GM19452 (cell line): ENCODE results near the gene IRGC.

Experiments used
- ATAC-seq: cut with Tn5 transposase; IDR thresholded peaks from one replicate; pipeline ENCODE4 v1.9.1; 2021; ENCODE audit not compliant: unreplicated experiment

IRGC gene

DNA sequence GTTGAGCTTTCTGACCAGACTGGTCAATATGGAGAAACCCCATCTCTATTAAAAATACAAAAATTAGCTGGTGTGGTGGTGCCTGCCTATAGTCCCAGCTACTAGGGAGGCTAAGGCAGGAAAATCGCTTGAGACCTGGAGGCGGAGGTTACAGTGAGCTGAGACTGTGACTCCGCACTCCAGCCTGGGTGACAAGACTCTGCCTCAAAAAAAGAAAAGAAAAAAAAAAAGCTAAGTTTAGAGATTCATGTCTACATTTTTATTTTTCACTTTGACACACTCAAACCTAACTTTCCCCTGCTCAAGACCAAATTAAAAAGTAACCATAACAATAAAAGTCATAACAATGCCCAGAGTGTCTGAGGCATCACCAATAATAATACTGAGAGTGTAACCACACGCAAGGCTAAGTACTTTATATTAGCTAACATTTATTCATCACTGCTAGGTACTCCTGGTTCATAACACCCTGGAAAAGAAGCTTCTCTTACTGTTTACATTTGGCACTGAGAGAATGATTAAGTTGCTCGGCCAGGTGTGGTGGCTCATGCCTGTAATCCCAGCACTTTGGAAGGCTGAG lies 5.7 kb downstream of the IRGC start:
- ATAC-seq, result no peak

GRCh38 chr19:43723588-43723987 lies 7.7 kb downstream of the IRGC start:
- no peak for ATAC-seq

GRCh38 chr19:43724896-43725295 lies 9.0 kb downstream of the IRGC start:
- no peak for ATAC-seq

DNA sequence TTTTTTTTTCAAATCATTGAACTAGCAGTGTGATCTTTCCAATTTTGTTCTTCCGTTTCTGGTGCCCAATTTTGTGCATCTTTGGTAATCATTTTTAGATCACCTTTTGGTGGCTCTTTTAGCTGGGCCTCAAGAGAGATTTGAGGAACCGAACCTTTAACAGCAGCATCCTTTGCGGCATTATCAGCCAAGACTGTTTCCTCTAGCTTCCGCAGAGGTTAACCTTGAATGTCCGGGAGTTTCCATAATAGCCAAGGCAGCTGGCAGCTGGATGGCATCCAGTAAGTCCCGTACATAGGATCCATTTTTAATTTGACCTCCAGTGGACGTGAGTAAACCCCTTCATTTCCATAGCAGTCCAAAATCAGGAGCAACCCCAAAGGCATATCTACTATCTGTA lies 9.6 kb downstream of the IRGC start:
- no peak for ATAC-seq

GRCh38 chr19:43726736-43727592 lies 11.1 kb downstream of the IRGC start:
- ATAC-seq, result no peak

DNA sequence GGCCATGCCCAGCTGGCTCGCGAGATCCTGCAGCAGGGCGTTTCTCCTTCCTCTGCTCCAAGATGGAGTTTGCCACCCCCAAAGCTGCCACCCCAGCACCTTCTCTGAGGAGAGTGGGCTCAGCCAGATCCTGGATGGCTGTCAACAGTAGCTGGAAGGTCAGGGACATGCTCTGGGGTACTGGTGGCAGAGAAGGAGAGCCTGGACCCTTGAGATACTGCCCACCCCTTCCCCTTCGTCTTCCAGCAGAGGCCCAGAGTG lies 11.6 kb downstream of the IRGC start:
- ATAC-seq, result no peak

DNA sequence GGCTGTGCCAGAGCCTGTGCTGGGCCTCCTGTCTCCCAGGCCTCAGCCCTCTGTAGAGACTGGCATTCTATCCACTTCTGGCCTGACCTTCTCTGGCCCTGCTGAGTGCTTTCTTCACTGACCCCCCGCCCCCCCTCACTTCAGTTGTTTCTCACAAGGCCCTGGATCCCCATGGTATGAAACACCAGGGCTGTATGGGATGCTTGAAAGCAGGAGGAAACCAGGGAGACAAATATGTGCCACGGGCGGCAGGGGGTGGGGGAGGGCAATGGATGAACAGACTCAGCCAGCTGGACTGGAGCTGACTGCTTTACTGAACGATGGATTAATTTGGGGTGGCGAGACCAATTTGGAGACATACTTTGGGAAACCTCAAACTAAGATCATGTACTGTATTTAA lies 14.0 kb downstream of the IRGC start:
- no peak for ATAC-seq

GRCh38 chr19:43731346-43731745 lies 15.5 kb downstream of the IRGC start:
- ATAC-seq, result no peak

DNA sequence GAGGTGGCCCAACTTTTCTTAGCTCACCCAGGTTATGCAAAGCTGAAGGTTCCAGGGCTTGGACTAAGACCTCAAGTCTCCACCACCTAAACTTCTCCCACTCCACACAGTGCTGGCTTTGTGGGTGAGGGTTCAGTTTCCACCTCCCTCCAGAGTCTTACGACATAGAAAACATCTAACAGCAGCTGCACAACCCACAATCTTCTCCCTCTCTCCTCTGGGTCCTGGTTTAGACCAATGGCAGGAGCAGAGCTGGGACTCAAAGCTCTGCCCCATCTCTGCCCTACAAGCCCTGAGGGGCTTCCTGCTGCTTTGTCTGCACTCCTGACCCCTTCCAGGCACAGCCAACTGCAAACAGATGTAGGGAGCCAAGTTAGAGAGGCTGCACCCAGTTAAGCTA lies 16.0 kb downstream of the IRGC start:
- no peak for ATAC-seq

DNA sequence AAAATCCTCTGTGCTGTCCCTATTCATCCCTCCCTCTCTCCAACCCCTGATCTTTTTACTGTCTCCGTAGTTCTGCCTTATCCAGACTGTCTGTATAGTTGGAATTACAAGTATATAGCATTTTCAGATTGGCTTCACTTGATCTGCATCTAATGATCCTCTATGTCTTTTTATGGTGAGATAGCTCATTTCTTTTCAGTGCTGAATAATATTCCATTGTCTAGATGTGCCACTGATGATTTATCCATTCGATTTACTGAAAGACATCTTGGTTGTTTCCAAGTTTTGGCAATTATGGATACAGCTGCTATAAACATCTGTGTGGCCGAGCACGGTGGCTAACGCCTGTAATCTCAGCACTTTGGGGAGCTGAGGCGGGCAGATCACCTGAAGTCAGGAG lies 19.1 kb downstream of the IRGC start:
- no peak for ATAC-seq

DNA sequence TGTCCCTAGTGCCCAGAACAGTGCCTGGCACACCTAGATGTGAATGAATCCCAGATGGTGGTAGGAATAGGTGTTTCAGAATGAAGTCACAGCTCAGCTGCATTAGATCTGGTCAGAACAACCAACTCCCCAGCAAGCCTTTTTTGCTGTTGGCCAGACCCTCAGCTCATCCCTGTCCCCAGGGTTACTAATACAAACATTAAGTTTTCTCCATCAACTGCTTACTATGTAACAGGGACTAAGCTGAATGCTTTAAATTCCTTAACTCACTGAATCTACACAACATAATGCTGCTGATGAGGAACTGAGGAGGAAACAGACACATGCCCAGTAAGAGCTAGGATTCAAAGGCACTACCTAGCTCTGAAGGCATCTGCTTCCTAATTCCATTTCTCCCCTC lies 20.1 kb downstream of the IRGC start:
- ATAC-seq, result no peak

- ATAC-seq, result no peak
These were observed 22.9 kb downstream of the IRGC start for GRCh38 chr19:43738780-43739211.

- no peak for ATAC-seq
These were observed 23.8 kb downstream of the IRGC start for GRCh38 chr19:43739439-43740235.

DNA sequence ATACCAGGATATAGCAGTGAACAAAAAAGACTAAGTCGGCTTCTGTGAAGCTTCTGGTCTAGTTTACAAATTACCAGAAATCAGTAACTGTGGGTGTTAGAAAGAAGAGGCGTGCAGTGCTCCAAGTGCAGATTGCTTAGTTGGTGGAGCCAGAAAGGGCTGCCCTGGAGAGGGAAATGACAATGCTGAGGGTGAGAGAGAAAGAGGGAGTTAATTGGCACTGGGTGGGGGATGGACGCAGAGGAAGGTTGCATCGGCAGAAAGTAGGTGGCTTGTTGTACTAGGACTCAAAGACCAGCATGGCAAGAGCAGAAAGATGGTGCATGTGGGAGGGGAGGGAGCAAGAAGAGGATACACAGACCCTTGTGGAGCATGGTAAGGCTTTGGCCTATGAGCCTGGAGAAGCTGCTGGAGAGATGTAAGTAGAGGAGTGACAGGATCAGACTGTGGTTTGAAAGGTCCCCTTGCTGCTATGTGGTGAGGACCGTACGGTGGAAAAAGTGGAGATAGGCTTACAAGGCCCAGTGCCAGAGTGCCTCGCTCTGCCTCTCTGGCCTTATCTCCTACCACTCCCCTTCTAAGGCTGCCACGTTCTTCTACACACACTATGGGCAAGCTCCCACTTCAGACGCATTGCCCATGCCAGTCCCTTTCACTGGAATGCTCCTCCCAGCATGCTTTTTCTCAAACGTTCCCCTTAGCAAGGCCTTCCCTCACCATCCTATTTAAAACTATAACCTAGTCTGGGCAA lies 25.4 kb downstream of the IRGC start:
- no peak for ATAC-seq

- no peak for ATAC-seq
These were observed 27.2 kb downstream of the IRGC start for GRCh38 chr19:43743059-43743458.

DNA sequence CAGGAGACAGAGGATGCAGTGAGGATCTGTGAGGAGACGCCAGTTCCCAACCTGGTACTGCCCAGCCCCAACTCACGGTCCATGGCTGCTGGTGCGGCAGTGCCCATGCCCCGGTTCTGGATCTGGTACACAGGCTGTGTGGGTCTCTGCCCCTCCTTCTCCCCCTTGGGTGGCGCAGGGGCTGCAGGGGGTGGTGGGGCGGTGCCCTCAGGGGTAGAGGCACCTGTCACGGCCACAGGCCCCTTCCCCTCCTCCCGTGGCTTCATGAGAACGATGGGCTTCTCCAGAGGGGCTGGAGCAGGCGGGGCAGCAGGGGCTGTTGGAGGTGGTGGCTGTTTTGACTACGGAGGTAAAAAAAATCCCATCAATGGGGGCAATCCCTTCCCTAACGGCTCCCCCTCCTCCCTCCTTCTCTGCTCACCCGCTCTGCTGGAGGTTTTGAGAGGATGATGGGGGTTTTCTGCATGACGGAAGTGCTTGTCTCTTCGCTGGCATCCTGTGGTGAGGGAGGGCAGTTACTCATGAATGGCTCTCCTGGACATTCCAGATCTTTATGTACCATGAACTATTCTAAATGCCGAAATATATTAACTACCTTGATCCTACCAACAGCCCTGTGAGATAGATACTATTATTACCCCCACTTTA lies 31.8 kb downstream of the IRGC start:
- no peak for ATAC-seq

DNA sequence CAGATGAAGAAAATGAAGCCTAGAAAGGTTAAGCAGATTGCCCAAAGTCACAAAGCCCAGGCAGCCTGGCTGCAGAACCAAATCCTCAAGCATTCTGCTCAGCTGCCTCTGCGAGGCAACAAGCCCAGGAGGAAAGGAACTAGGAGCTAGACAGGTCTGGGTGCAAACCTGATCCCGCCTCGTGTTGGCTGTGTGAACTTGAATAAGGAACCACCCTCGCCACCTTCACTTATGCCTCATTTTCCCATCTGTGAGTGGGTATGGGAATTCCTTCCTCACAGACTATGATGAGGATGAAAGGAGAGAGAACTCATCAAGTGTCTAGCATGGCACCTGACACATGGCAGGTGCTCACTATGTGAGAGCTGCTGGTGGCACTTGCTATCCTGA lies 32.3 kb downstream of the IRGC start:
- no peak for ATAC-seq

- no peak for ATAC-seq
These were observed 32.8 kb downstream of the IRGC start for GRCh38 chr19:43748685-43749084.

DNA sequence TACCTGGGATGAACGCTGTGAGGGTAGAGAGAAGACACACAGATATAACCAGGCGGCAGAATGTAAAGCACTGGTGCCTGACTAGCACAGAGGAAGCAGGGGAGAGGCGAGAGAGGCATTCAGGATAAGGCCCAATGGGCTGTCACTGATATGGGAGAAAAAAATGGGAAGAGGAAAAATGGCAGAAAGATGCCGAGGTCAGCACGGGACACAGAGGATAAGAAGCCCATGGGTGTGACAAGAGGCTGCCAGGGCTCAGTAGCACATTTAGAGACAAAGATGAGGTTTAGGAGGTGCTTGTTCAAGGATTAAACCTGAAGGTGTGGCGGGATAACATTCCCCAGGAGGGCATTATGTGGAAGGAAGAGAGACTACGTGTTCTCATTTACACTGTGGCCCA lies 33.3 kb downstream of the IRGC start:
- no peak for ATAC-seq

- no peak for ATAC-seq
These were observed 34.0 kb downstream of the IRGC start for GRCh38 chr19:43749898-43750297.
